Measurements from ENCODE around the gene NFKBIB. TPM values are rescaled to one million over a fixed set of nuclear protein-coding genes. Genes with fewer than 3 reads are reported as not detected.
"Not testable (repeated sequence)": the region's sequence is repeated elsewhere in the genome, so short reads cannot be mapped to it uniquely, and the experiment has no call there.

Gene NFKBIB
- total RNA-seq, 1 experiment from 2014 or later = 33.8 TPM

DNA sequence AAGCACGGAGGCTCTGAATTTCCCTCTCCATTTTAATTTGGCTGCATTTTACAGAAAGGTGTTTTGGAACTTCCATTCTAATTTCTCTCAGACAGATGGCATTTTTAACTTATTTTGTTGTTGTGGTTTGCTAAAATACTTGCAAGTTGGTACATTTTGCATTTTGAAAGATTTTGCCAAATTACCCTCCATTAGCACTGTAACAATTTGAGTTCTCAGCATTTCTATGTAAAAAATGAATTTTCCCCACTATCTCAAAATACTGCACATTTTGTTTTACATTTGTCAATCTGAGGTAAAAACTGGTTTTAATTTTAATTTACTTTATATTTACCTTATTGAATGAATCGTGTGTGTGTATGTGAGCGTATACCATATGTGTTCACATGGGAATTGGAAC, 43.0 kb upstream of the NFKBIB start:
- no peak overlapping the region for H3K4me3 Mint-ChIP-seq
- peaks cover 22% of the 10 kb centered on the region in 2 experiments for H3K9me3 Mint-ChIP-seq
- peaks cover 9 to 15% of the 10 kb centered on the region in 2 experiments for H3K4me1 Mint-ChIP-seq
- no peaks in the 10 kb centered on the region for H3K9me3 ChIP-seq (ENCODE audit: control insufficient read depth, low read depth, low read length)
- H3T11ph ChIP-seq (ENCODE audit: low read length) = no peak overlapping the region
- peaks cover 6% of the 10 kb centered on the region for H3K23me2 ChIP-seq (ENCODE audit: insufficient read length, low read depth, low read length, poor library complexity, severe bottlenecking)
- H3K18ac ChIP-seq (ENCODE audit: insufficient read length, low read depth, low read length) = no peak overlapping the region
- TF ChIP-seq, protein P1, sequence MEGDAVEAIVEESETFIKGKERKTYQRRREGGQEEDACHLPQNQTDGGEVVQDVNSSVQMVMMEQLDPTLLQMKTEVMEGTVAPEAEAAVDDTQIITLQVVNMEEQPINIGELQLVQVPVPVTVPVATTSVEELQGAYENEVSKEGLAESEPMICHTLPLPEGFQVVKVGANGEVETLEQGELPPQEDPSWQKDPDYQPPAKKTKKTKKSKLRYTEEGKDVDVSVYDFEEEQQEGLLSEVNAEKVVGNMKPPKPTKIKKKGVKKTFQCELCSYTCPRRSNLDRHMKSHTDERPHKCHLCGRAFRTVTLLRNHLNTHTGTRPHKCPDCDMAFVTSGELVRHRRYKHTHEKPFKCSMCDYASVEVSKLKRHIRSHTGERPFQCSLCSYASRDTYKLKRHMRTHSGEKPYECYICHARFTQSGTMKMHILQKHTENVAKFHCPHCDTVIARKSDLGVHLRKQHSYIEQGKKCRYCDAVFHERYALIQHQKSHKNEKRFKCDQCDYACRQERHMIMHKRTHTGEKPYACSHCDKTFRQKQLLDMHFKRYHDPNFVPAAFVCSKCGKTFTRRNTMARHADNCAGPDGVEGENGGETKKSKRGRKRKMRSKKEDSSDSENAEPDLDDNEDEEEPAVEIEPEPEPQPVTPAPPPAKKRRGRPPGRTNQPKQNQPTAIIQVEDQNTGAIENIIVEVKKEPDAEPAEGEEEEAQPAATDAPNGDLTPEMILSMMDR (conservative IDR thresholded peaks at IDR 0.05) = no peak
- H3K27me3 ChIP-seq (ENCODE audit: insufficient read depth, low read length) = no peaks in the 10 kb centered on the region
- H2BK20ac ChIP-seq (ENCODE audit: low read depth, low read length, poor library complexity, severe bottlenecking) = no peak overlapping the region
- no peak overlapping the region for H3K4ac ChIP-seq (ENCODE audit: low read depth, low read length)
- H4K20me1 ChIP-seq (ENCODE audit: control insufficient read depth, insufficient read depth, insufficient read length) = no peaks in the 10 kb centered on the region
- no peak overlapping the region for H2AK5ac ChIP-seq (ENCODE audit: insufficient read length, low read length)
- H4K91ac ChIP-seq (ENCODE audit: insufficient read length, low read depth, low read length) = no peak overlapping the region
- H3K79me2 ChIP-seq (ENCODE audit: insufficient read depth, low read length) = no peaks in the 10 kb centered on the region
- no peak overlapping the region for H2BK5ac ChIP-seq (ENCODE audit: insufficient read length, low read length)
- H3K56ac ChIP-seq (ENCODE audit: insufficient read length, low read depth, low read length) = no peak overlapping the region
- H2BK15ac ChIP-seq (ENCODE audit: low read depth, low read length) = no peak overlapping the region
- H3K4me1 ChIP-seq (ENCODE audit: insufficient read depth, low read length) = no peaks in the 10 kb centered on the region
- no peak overlapping the region for H3K14ac ChIP-seq (ENCODE audit: insufficient read depth, low read length)
- no peak for DNase-seq
- no peaks in the 10 kb centered on the region for H3K79me1 ChIP-seq (ENCODE audit: insufficient read depth, low read depth, low read length, poor library complexity, severe bottlenecking)
- no peak overlapping the region for H4K5ac ChIP-seq (ENCODE audit: insufficient read length, low read depth, low read length)
- peaks cover 4% of the 10 kb centered on the region for H3K27me3 Mint-ChIP-seq (ENCODE audit: low read depth)
- H3K27ac ChIP-seq (ENCODE audit: insufficient read length, low read depth, low read length) = no peak overlapping the region
- no peak overlapping the region for H3K9ac ChIP-seq (ENCODE audit: extremely low read depth, insufficient read length, low read length)
- no peak overlapping the region for H3K4me2 ChIP-seq (ENCODE audit: insufficient read depth, insufficient read length, low read length)
- peaks cover 4 to 14% (median 5%) of the 10 kb centered on the region in 3 experiments for H3K36me3 Mint-ChIP-seq (ENCODE audit: insufficient read depth in 1 of 3, low read depth in 3 of 3)
- H3K23ac ChIP-seq (ENCODE audit: insufficient read length, low read depth, low read length) = no peak overlapping the region
- H2BK12ac ChIP-seq (ENCODE audit: insufficient read length, low read depth, low read length) = no peak overlapping the region
- no peak overlapping the region for H2BK120ac ChIP-seq (ENCODE audit: low read depth, low read length, poor library complexity, severe bottlenecking)
- H2AFZ ChIP-seq (ENCODE audit: low read length) = no peak overlapping the region
- no peak overlapping the region for H3K27ac Mint-ChIP-seq
- H4K8ac ChIP-seq (replicated peaks; ENCODE audit: insufficient read length, low read depth, low read length) = no peak overlapping the region
- no CpG with 5 or more reads among the region's 3 CpGs for WGBS (ENCODE audit: extremely low coverage, insufficient read length, low lambda C conversion rate)

DNA sequence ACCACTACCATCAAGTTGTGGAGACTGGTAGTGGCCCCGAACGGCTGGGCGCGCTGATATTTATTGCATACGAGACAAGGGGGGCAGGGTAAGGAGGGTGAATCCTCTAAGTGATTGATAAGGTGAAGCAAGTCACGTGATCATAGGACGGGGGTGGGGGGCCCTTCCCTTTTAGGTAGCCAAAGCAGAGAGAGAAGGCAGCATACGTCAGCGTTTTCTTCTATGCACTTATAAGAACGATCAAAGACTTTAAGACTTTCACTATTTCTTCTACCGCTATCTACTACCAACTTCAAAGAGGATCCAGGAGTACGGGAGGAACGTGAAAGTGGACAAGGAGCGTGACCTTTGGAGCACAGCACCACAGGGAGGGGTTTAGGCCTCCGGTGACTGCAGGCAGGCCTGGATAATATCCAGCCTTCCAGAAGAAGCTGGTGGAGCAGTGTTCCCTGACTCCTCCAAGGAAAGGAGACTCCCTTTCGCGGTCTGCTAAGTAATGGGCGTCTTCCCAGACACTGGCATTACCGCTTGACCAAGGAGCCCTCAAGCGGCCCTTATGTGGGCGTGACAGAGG, 40.1 kb upstream of the NFKBIB start:
- H3K14ac ChIP-seq (ENCODE audit: insufficient read depth, low read length); H3K27ac ChIP-seq (ENCODE audit: insufficient read length, low read depth, low read length); H3K27ac Mint-ChIP-seq; H3K23me2 ChIP-seq (ENCODE audit: insufficient read length, low read depth, low read length, poor library complexity, severe bottlenecking); H3K27me3 ChIP-seq (ENCODE audit: insufficient read depth, low read length); H3K79me1 ChIP-seq (ENCODE audit: insufficient read depth, low read depth, low read length, poor library complexity, severe bottlenecking); H2BK120ac ChIP-seq (ENCODE audit: low read depth, low read length, poor library complexity, severe bottlenecking); H4K91ac ChIP-seq (ENCODE audit: insufficient read length, low read depth, low read length); H2BK12ac ChIP-seq (ENCODE audit: insufficient read length, low read depth, low read length); H2AK5ac ChIP-seq (ENCODE audit: insufficient read length, low read length); H2BK20ac ChIP-seq (ENCODE audit: low read depth, low read length, poor library complexity, severe bottlenecking); DNase-seq; H3K79me2 ChIP-seq (ENCODE audit: insufficient read depth, low read length); H3K4me1 Mint-ChIP-seq; H3K56ac ChIP-seq (ENCODE audit: insufficient read length, low read depth, low read length); H2BK15ac ChIP-seq (ENCODE audit: low read depth, low read length); H2BK5ac ChIP-seq (ENCODE audit: insufficient read length, low read length); H3K18ac ChIP-seq (ENCODE audit: insufficient read length, low read depth, low read length); H4K8ac ChIP-seq (replicated peaks; ENCODE audit: insufficient read length, low read depth, low read length); H4K20me1 ChIP-seq (ENCODE audit: control insufficient read depth, insufficient read depth, insufficient read length); H3K4ac ChIP-seq (ENCODE audit: low read depth, low read length); H2AFZ ChIP-seq (ENCODE audit: low read length); H3K27me3 Mint-ChIP-seq (ENCODE audit: low read depth); H3K9me3 ChIP-seq (ENCODE audit: control insufficient read depth, low read depth, low read length); H4K5ac ChIP-seq (ENCODE audit: insufficient read length, low read depth, low read length); H3K4me3 Mint-ChIP-seq; H3K4me1 ChIP-seq (ENCODE audit: insufficient read depth, low read length); H3K4me2 ChIP-seq (ENCODE audit: insufficient read depth, insufficient read length, low read length); H3K23ac ChIP-seq (ENCODE audit: insufficient read length, low read depth, low read length); H3T11ph ChIP-seq (ENCODE audit: low read length); H3K9ac ChIP-seq (ENCODE audit: extremely low read depth, insufficient read length, low read length): not testable (repeated sequence)
- peaks cover 18 to 19% of the 10 kb centered on the region in 2 experiments for H3K9me3 Mint-ChIP-seq
- H3K36me3 Mint-ChIP-seq (ENCODE audit: insufficient read depth in 1 of 3, low read depth in 3 of 3) = peaks cover 4 to 14% (median 5%) of the 10 kb centered on the region in 3 experiments
- WGBS (ENCODE audit: extremely low coverage, insufficient read length, low lambda C conversion rate) = no CpG with 5 or more reads among the region's 21 CpGs
